Posterior vena cava (tissue), 2 donors: ENCODE results near the gene PACSIN3. TPM values are rescaled to one million over a fixed set of nuclear protein-coding genes. Genes with fewer than 3 reads are reported as not detected.
"Not testable (repeated sequence)": the region's sequence is repeated elsewhere in the genome, so short reads cannot be mapped to it uniquely, and the experiment has no call there.

ENCODE experiments used
- DNase-seq: peaks from one replicate; pipeline ENCODE4 v3.0.0-alpha.2; 2020; ENCODE audit warnings: low spot score
- intact Hi-C, 2 donors: fragments of 100-400 bp; cut with DNase I; formaldehyde crosslinking; loops; one replicate each; pipeline versions ENCODE4 v1.14.1 to v1.14.2; 2022 to 2023
- long read RNA-seq, 2 donors: library from polyadenylated mRNA; unstranded; transcript quantifications; one replicate each; pipeline ENCODE4 v2.0.0, GENCODE V29; 2020 to 2021
- total RNA-seq, 2 donors: library from RNA; stranded (reverse); fragmentation: NEBNext Ultra II Directional; extraction: Animal tissue kit (Norgen Biotek cat#: 25700); gene quantifications; one replicate each; pipeline ENCODE4 v1.2.1, GENCODE V29; 2021
- donor health status: DM: yes; HTN: yes; CAD: no.
- donor health status: DM: yes; HTN: yes; CAD: no.

The PACSIN3 gene
- total RNA-seq: 10 to 100 TPM; 33.1 to 47.4 TPM
- long read RNA-seq, donor 1, transcript PACSIN3-201 (11 exons, 1,843 nt): major isoform, 17 of 33 reads
- long read RNA-seq, donor 1, partial matches to known transcripts: 2 of 33 reads
- long read RNA-seq, donor 1, other reads (novel, unspliced or antisense): 14 of 33 reads
- long read RNA-seq, donor 2, transcript PACSIN3-201 (11 exons, 1,843 nt): major isoform, 80 of 117 reads
- long read RNA-seq, donor 2, partial matches to known transcripts: 15 of 117 reads
- long read RNA-seq, donor 2, other reads (novel, unspliced or antisense): 22 of 117 reads

GRCh38 chr11:47186076-47186699 is at the start of gene PACSIN3:
Gene PACSIN3, minus strand, starts transcription at chr11:47186434. Its CDS starts 3,707 bp downstream, at chr11:47182727.
- DNase-seq: no peak
- intact Hi-C loops: no loop called here

- DNase-seq: peak; percentile 70
- intact Hi-C loops: no loop called here
These were observed 48.9 kb upstream of the PACSIN3 start for GRCh38 chr11:47235163-47235562.

GRCh38 chr11:47234669-47235100 is 48.5 kb upstream of the PACSIN3 start:
- intact Hi-C loops: no loop called here
- peak; percentile 52 for DNase-seq

GRCh38 chr11:47233989-47234668 is 47.9 kb upstream of the PACSIN3 start:
- intact Hi-C loops: no loop called here
- peak; percentile 78 for DNase-seq

- peak; percentile 23 for DNase-seq
- intact Hi-C loops: no loop called here
These were observed 46.8 kb upstream of the PACSIN3 start for GRCh38 chr11:47233051-47233450.

- intact Hi-C loops: no loop called here
- DNase-seq: no peak
These were observed 42.9 kb upstream of the PACSIN3 start for GRCh38 chr11:47229161-47229560.

- intact Hi-C loops: no loop called here
- DNase-seq: no peak
These were observed 39.5 kb upstream of the PACSIN3 start for GRCh38 chr11:47225552-47226400.

- no peak for DNase-seq
- intact Hi-C loops: no loop called here
These were observed 36.5 kb upstream of the PACSIN3 start for GRCh38 chr11:47222696-47223095.

- intact Hi-C loops: no loop called here
- DNase-seq: no peak
These were observed 34.2 kb upstream of the PACSIN3 start for GRCh38 chr11:47220401-47220821.

GRCh38 chr11:47216121-47216798 is 30.0 kb upstream of the PACSIN3 start:
- no peak for DNase-seq
- intact Hi-C loops: loop anchor here in 1 of 2 donors (5.0 kb wide), 1 partner anchor 39 kb away; the partner anchor contains the start of gene ARFGAP2

- intact Hi-C loops: loop anchor here in 1 of 2 donors (5.0 kb wide), 1 partner anchor 38 kb away; the partner anchor contains the start of gene ARFGAP2
- DNase-seq: no peak
These were observed 29.2 kb upstream of the PACSIN3 start for GRCh38 chr11:47215366-47215910.

- intact Hi-C loops: no loop called here
- DNase-seq: peak; percentile 98
These were observed 27.8 kb upstream of the PACSIN3 start for GRCh38 chr11:47213950-47214565.

- intact Hi-C loops: no loop called here
These were observed 26.7 kb upstream of the PACSIN3 start for GRCh38 chr11:47212938-47213337.

GRCh38 chr11:47208628-47209027 is 22.4 kb upstream of the PACSIN3 start:
- intact Hi-C loops: no loop called here
- no peak for DNase-seq

More at GRCh38 chr11:47212938-47213337, 26.7 kb upstream of the PACSIN3 start:
- no peak for DNase-seq

- DNase-seq, intact Hi-C loops: not testable (repeated sequence)
These were observed 21.8 kb upstream of the PACSIN3 start for GRCh38 chr11:47208008-47208552.

GRCh38 chr11:47207459-47207858 is 21.2 kb upstream of the PACSIN3 start:
- intact Hi-C loops: no loop called here
- DNase-seq: no peak

- intact Hi-C loops: loop anchor here in 1 of 2 donors (1.0 kb wide), 1 partner anchor 35 kb away; no protein-coding TSS in a partner anchor
- not testable (repeated sequence) for DNase-seq
These were observed 20.3 kb upstream of the PACSIN3 start for GRCh38 chr11:47206577-47206976.

GRCh38 chr11:47204637-47204989 is 18.4 kb upstream of the PACSIN3 start:
- intact Hi-C loops: no loop called here

More at GRCh38 chr11:47204637-47204989, 18.4 kb upstream of the PACSIN3 start:
- DNase-seq: no peak
